GM23338 (cell line): ENCODE measurements around the gene REPIN1. TPM values are rescaled to one million over a fixed set of nuclear protein-coding genes. Genes with fewer than 3 reads are reported as not detected.

Source experiments
- ATAC-seq: fragments of 200-7000 bp; cut with Tn5 transposase; 3 replicates; pipeline ENCODE4 v1.9.1; 2020
- DNase-seq: peaks from one replicate; pipeline ENCODE4 v3.0.0-alpha.2; 2015; ENCODE audit warnings: low spot score
- H2AFZ ChIP-seq: fragments of 200-600 bp; sonication (generic); 2 replicates; pipeline ENCODE4 v1.8.0; 2016; ENCODE audit warnings: antibody characterized with exemption, mild to moderate bottlenecking, moderate library complexity
- H3F3A ChIP-seq: fragments of 200-600 bp; sonication (generic); replicated peaks from 2 replicates; pipeline ENCODE4 v1.8.0; 2017; ENCODE audit warnings: antibody characterized with exemption, mixed run types, low read depth
- H3K27ac ChIP-seq: fragments of 200-600 bp; sonication (generic); 2 replicates; pipeline ENCODE4 v1.6.1; 2016; ENCODE audit warnings: low read depth
- H3K27me3 ChIP-seq: fragments of 200-600 bp; sonication (generic); 2 replicates; pipeline ENCODE4 v1.8.0; 2016; ENCODE audit warnings: mild to moderate bottlenecking, mixed run types, moderate library complexity; ENCODE audit not compliant: insufficient read depth
- H3K36me3 ChIP-seq: fragments of 200-600 bp; sonication (generic); 2 replicates; pipeline ENCODE4 v1.8.0; 2016; ENCODE audit warnings: mild to moderate bottlenecking; ENCODE audit not compliant: insufficient read depth
- H3K4me1 ChIP-seq: fragments of 200-600 bp; sonication (generic); 2 replicates; pipeline ENCODE4 v1.8.0; 2016; ENCODE audit warnings: mild to moderate bottlenecking, moderate library complexity; ENCODE audit not compliant: insufficient read depth
- H3K4me2 ChIP-seq: fragments of 200-600 bp; sonication (generic); 2 replicates; pipeline ENCODE4 v1.7.1; 2017; ENCODE audit warnings: mixed run types
- H3K4me3 ChIP-seq: fragments of 200-600 bp; sonication (generic); 2 replicates; pipeline ENCODE4 v1.6.1; 2016; ENCODE audit warnings: mixed run types
- H3K79me2 ChIP-seq: fragments of 200-600 bp; sonication (generic); replicated peaks from 2 replicates; pipeline ENCODE4 v1.8.0; 2017; ENCODE audit warnings: mild to moderate bottlenecking; ENCODE audit not compliant: insufficient read depth
- H3K9me2 ChIP-seq: fragments of 200-600 bp; sonication (generic); 2 replicates; pipeline ENCODE4 v1.8.0; 2017; ENCODE audit not compliant: insufficient read depth
- H4K20me1 ChIP-seq: fragments of 200-600 bp; sonication (generic); replicated peaks from 2 replicates; pipeline ENCODE4 v1.8.0; 2017; ENCODE audit warnings: mild to moderate bottlenecking; ENCODE audit not compliant: insufficient read depth
- H3K27ac Mint-ChIP-seq: 2 replicates; pipeline ENCODE4 v1.8.0; 2020; ENCODE audit warnings: inconsistent platforms, mild to moderate bottlenecking, moderate library complexity, mixed read lengths
- H3K27me3 Mint-ChIP-seq: 3 replicates; pipeline ENCODE4 v1.8.0; 2022; ENCODE audit warnings: low read depth, mild to moderate bottlenecking, moderate library complexity, mixed read lengths, inconsistent platforms; ENCODE audit not compliant: insufficient read depth, poor library complexity
- H3K36me3 Mint-ChIP-seq: 3 replicates; pipeline ENCODE4 v1.8.0; 2021; ENCODE audit warnings: low read depth, mild to moderate bottlenecking, inconsistent platforms, moderate library complexity, mixed read lengths
- H3K4me1 Mint-ChIP-seq: 3 replicates; pipeline ENCODE4 v1.8.0; 2020; ENCODE audit warnings: mild to moderate bottlenecking, inconsistent platforms, mixed read lengths
- H3K4me3 Mint-ChIP-seq: 3 replicates; pipeline ENCODE4 v1.8.0; 2021; ENCODE audit warnings: moderate library complexity, mild to moderate bottlenecking, inconsistent platforms, mixed read lengths
- H3K9me3 Mint-ChIP-seq: 3 replicates; pipeline ENCODE4 v1.8.0; 2020; ENCODE audit warnings: moderate library complexity, mild to moderate bottlenecking, inconsistent platforms, mixed read lengths
- CREB1 ChIP-seq: fragments of 250-450 bp; sonication (Bioruptor Pico); IDR thresholded peaks from 2 replicates; pipeline ENCODE4 v1.5.0; 2020; ENCODE audit warnings: low read depth, mild to moderate bottlenecking, moderate library complexity
- CTCF ChIP-seq, 2 experiments: fragments of 200-600 bp in 1 of 2; sonication (generic) in 1 of 2; conservative IDR thresholded peaks; 2 replicates each; pipeline versions ENCODE4 v1.5.1 to v1.6.1; 2016 to 2017; ENCODE audit warnings: antibody characterized with exemption in 2 of 2, low read depth in 2 of 2, mild to moderate bottlenecking in 2 of 2, moderate library complexity in 1 of 2
- EZH2 ChIP-seq: fragments of 200-600 bp; sonication (generic); IDR thresholded peaks from one replicate; pipeline ENCODE4 v1.8.0; 2017; ENCODE audit warnings: antibody characterized with exemption, mild to moderate bottlenecking, low read depth; ENCODE audit not compliant: unreplicated experiment
- EZH2phosphoT487 ChIP-seq: fragments of 200-600 bp; sonication (generic); IDR thresholded peaks from one replicate; pipeline ENCODE4 v1.8.1; 2018; ENCODE audit warnings: antibody characterized with exemption; ENCODE audit not compliant: unreplicated experiment
- JUNB ChIP-seq: IDR thresholded peaks from one replicate; pipeline ENCODE4 v1.6.1; 2016; ENCODE audit warnings: antibody characterized with exemption; ENCODE audit not compliant: unreplicated experiment
- POLR2AphosphoS5 ChIP-seq: IDR thresholded peaks from 2 replicates; pipeline ENCODE4 v1.6.1; 2016; ENCODE audit warnings: antibody characterized with exemption, low read depth
- ZNF114 ChIP-seq: fragments of 250-450 bp; sonication (Bioruptor Pico); IDR thresholded peaks from 2 replicates; pipeline ENCODE4 v1.5.0; 2020; ENCODE audit warnings: mild to moderate bottlenecking, moderate library complexity
- ZNF331 ChIP-seq: fragments of 250-450 bp; sonication (Bioruptor Pico); IDR thresholded peaks from 2 replicates; pipeline ENCODE4 v1.5.0; 2020; ENCODE audit warnings: low read depth, mild to moderate bottlenecking, moderate library complexity
- ZNF462 ChIP-seq: fragments of 250-450 bp; sonication (Bioruptor Pico); IDR thresholded peaks from 2 replicates; pipeline ENCODE4 v1.5.0; 2020; ENCODE audit warnings: mild to moderate bottlenecking, moderate library complexity
- polyA plus RNA-seq: library from polyadenylated mRNA; unstranded; fragments of >200 nt; fragmentation: Nextera tagmentation; extraction: Ambion mirVana; gene quantifications from 2 replicates; pipeline ENCODE4 v1.2.1, GENCODE V29; 2016
- total RNA-seq: library from RNA; depleted of rRNA; stranded (reverse); fragments of >200 nt; shearing (Covaris generic); gene quantifications from 2 replicates; pipeline ENCODE4 v1.2.3, GENCODE V29; 2014
- TF ChIP-seq, protein P1 (sequence below): IDR thresholded peaks from 2 replicates; pipeline ENCODE4 v1.6.1; 2016; ENCODE audit warnings: antibody characterized with exemption

Gene REPIN1
- total and polyA plus RNA-seq, 2 experiments from 2014 or later: 29.8 to 156 TPM

DNA sequence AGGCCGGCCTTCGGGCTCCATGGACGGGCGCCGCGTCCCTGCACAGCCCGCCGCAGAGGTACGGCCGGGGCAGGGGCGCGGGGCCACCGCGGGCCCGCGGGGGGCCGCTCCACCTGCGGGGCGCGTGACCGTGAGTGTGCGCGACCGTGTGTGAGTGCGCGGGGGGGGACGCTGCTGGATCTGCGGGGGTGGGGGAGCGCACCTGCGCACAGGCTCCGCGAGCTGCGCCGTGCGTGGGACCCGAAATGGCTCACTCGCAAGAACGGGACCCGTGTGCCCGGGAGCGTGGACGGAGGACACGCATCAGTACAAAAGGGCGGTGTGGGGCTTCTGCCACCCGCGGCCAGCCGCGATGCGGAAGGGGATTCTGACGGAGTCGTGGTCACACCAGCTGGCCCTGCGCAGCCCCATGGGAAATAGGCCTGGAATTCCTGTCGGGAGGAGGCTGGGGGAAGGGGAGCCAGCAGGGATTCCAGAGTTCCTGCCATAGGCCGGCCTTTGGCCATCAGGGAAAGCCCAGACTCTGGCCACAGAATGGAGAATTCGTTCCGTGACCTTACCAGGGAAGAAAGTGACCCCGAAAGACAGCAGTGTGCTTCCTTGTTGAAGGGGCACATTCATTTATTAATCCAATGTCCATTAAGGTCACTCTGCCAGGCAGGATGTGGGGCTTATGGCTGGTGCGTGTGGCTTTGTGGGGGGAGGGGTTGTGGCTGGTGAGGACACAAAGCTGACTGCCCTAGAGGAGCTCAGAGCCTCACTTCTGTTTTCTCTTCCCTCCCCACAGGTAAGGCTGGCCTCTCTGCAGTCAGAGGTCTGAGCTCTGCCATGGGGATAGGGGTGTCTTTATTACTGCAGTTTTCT is 494 bp downstream of the REPIN1 start:
- peak; percentile 94 for DNase-seq
- H3K9me2 ChIP-seq: no peaks in the 10 kb centered on the region
- Mint-ChIP-seq H3K27ac (peak overlapping the region; percentile 100), H3K9me3 (no peaks in the 10 kb centered on the region), H3K4me3 (peak overlapping the region; percentile 98), H3K4me1 (peaks cover 53% of the 10 kb centered on the region), H3K36me3 (peaks cover 42% of the 10 kb centered on the region), H3K27me3 (peaks cover 22% of the 10 kb centered on the region)
- peak overlapping the region; percentile 96 for H3K27ac ChIP-seq
- TF ChIP-seq CREB1 (peak; percentile 65), CTCF (conservative IDR thresholded peaks at IDR 0.05; ENCODE audit: low read depth in 2 of 2) (no peak), ZNF114 (CRISPR knock-in tag) (no peak), EZH2 (no peak), EZH2phosphoT487 (no peak), ZNF462 (CRISPR knock-in tag) (no peak), JUNB (no peak), POLR2AphosphoS5 (peak; percentile 59), ZNF331 (CRISPR knock-in tag) (no peak)
- TF ChIP-seq, protein P1, sequence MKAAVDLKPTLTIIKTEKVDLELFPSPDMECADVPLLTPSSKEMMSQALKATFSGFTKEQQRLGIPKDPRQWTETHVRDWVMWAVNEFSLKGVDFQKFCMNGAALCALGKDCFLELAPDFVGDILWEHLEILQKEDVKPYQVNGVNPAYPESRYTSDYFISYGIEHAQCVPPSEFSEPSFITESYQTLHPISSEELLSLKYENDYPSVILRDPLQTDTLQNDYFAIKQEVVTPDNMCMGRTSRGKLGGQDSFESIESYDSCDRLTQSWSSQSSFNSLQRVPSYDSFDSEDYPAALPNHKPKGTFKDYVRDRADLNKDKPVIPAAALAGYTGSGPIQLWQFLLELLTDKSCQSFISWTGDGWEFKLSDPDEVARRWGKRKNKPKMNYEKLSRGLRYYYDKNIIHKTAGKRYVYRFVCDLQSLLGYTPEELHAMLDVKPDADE: peak; percentile 41; the same call in 1 of the 2 replicates
- H3K79me2 ChIP-seq: peaks cover 46% of the 10 kb centered on the region
- no peaks in the 10 kb centered on the region for H3K27me3 ChIP-seq
- no peak overlapping the region for H2AFZ ChIP-seq
- H4K20me1 ChIP-seq: peaks cover 5% of the 10 kb centered on the region
- ATAC-seq: peak; percentile 63
- H3K4me3 ChIP-seq: peak overlapping the region; percentile 81
- peaks cover 42% of the 10 kb centered on the region for H3K4me1 ChIP-seq
- H3K36me3 ChIP-seq: 0 out of 2 replicates have a peak, but pooled peaks cover 3% of the 10 kb centered on the region
- H3K4me2 ChIP-seq: peak overlapping the region; percentile 96
- H3F3A ChIP-seq: peaks cover 19% of the 10 kb centered on the region
